Glutamatergic neuron (in vitro differentiated cells): ENCODE results near the gene THUMPD3. TPM values are rescaled to one million over a fixed set of nuclear protein-coding genes. Genes with fewer than 3 reads are reported as not detected.

ENCODE experiments used
- DNase-seq: peaks from one replicate; pipeline ENCODE4 v3.0.0; 2022
- H3K27ac Mint-ChIP-seq: one replicate; pipeline ENCODE4 v1.8.0; 2020; ENCODE audit warnings: mild to moderate bottlenecking, mixed read lengths, inconsistent platforms; ENCODE audit not compliant: unreplicated experiment
- H3K27me3 Mint-ChIP-seq: one replicate; pipeline ENCODE4 v1.8.0; 2020; ENCODE audit warnings: mild to moderate bottlenecking, moderate library complexity, mixed read lengths, inconsistent platforms; ENCODE audit not compliant: unreplicated experiment
- H3K36me3 Mint-ChIP-seq: one replicate; pipeline ENCODE4 v1.8.0; 2020; ENCODE audit warnings: mild to moderate bottlenecking, mixed read lengths, inconsistent platforms; ENCODE audit not compliant: unreplicated experiment
- H3K4me1 Mint-ChIP-seq: one replicate; pipeline ENCODE4 v1.8.0; 2020; ENCODE audit warnings: mild to moderate bottlenecking, low read depth, mixed read lengths, inconsistent platforms; ENCODE audit not compliant: unreplicated experiment
- H3K4me3 Mint-ChIP-seq: one replicate; pipeline ENCODE4 v1.8.0; 2020; ENCODE audit warnings: mild to moderate bottlenecking, mixed read lengths, inconsistent platforms; ENCODE audit not compliant: unreplicated experiment
- H3K9me3 Mint-ChIP-seq: one replicate; pipeline ENCODE4 v1.8.0; 2020; ENCODE audit warnings: mild to moderate bottlenecking, moderate library complexity, mixed read lengths, inconsistent platforms; ENCODE audit not compliant: unreplicated experiment
- CTCF ChIP-seq: fragments of 200-600 bp; sonication (generic); IDR thresholded peaks from one replicate; pipeline ENCODE4 v1.5.0; 2021; ENCODE audit not compliant: partially characterized antibody, unreplicated experiment
- total RNA-seq: library from RNA; stranded (reverse); fragmentation: NEBNext Ultra II Directional; extraction: Animal tissue kit (Norgen Biotek cat#: 25700); gene quantifications from one replicate; pipeline ENCODE4 v1.2.1, GENCODE V29; 2021; ENCODE audit not compliant: unreplicated experiment

THUMPD3 gene
- total RNA-seq, 1 donor from 2014 or later = 50.2 TPM

GRCh38 chr3:9346141-9346540 is 16.7 kb upstream of the THUMPD3 start:
- Mint-ChIP-seq H3K4me1 (no peaks in the 10 kb centered on the region), H3K9me3 (peaks cover 5% of the 10 kb centered on the region), H3K36me3 (peaks cover 13% of the 10 kb centered on the region), H3K4me3 (no peak overlapping the region), H3K27me3 (peaks cover 1% of the 10 kb centered on the region), H3K27ac (no peak overlapping the region)
- no peak for TF ChIP-seq CTCF
- DNase-seq = no peak

GRCh38 chr3:9347081-9347480 is 15.8 kb upstream of the THUMPD3 start:
- Mint-ChIP-seq H3K9me3 (peaks cover 5% of the 10 kb centered on the region), H3K27me3 (peaks cover 1% of the 10 kb centered on the region), H3K36me3 (peaks cover 13% of the 10 kb centered on the region)

GRCh38 chr3:9347887-9348286 is 15.0 kb upstream of the THUMPD3 start:
- peaks cover 1% of the 10 kb centered on the region for H3K27me3 Mint-ChIP-seq
- H3K27ac Mint-ChIP-seq = no peak overlapping the region
- no peak for TF ChIP-seq CTCF
- peaks cover 3% of the 10 kb centered on the region for H3K9me3 Mint-ChIP-seq
- DNase-seq = no peak
- H3K36me3 Mint-ChIP-seq = peaks cover 7% of the 10 kb centered on the region
- H3K4me3 Mint-ChIP-seq = no peak overlapping the region
- peaks cover 9% of the 10 kb centered on the region for H3K4me1 Mint-ChIP-seq

More at GRCh38 chr3:9347081-9347480, 15.8 kb upstream of the THUMPD3 start:
- Mint-ChIP-seq H3K4me3 (no peak overlapping the region), H3K27ac (no peak overlapping the region), H3K4me1 (peaks cover 6% of the 10 kb centered on the region)
- DNase-seq = no peak
- no peak for TF ChIP-seq CTCF

- Mint-ChIP-seq H3K27ac (no peak overlapping the region), H3K4me1 (peaks cover 13% of the 10 kb centered on the region), H3K27me3 (peaks cover 1% of the 10 kb centered on the region), H3K36me3 (peaks cover 5% of the 10 kb centered on the region), H3K9me3 (peaks cover 3% of the 10 kb centered on the region), H3K4me3 (no peak overlapping the region)
- no peak for DNase-seq
- TF ChIP-seq CTCF = no peak
These were observed 13.3 kb upstream of the THUMPD3 start for GRCh38 chr3:9349321-9350117.

GRCh38 chr3:9351709-9352126 is 11.1 kb upstream of the THUMPD3 start:
- no peak overlapping the region for H3K4me3 Mint-ChIP-seq
- peaks cover 3% of the 10 kb centered on the region for H3K9me3 Mint-ChIP-seq
- H3K27ac Mint-ChIP-seq = peak overlapping the region; percentile 11
- H3K27me3 Mint-ChIP-seq = peaks cover 1% of the 10 kb centered on the region
- peaks cover 13% of the 10 kb centered on the region for H3K4me1 Mint-ChIP-seq
- DNase-seq = no peak
- TF ChIP-seq CTCF = no peak
- H3K36me3 Mint-ChIP-seq = peaks cover 5% of the 10 kb centered on the region
